Erythroblast (primary cell): ENCODE results near the gene RCOR3.

ENCODE experiments used
- GATA1 ChIP-seq: IDR thresholded peaks from 2 replicates; pipeline ENCODE4 v1.6.1; 2011; ENCODE audit warnings: low read depth, mild to moderate bottlenecking, control low read depth, low read length, moderate library complexity
- POLR2A ChIP-seq: IDR thresholded peaks from 2 replicates; pipeline ENCODE4 v1.6.1; 2011; ENCODE audit warnings: mild to moderate bottlenecking, low read length

- TF ChIP-seq POLR2A (no peak), GATA1 (no peak)
Measured at GRCh38 chr1:211241071-211241470, 18.1 kb upstream of the RCOR3 start.
